A673 (cell line): ENCODE measurements around the gene DPEP3. TPM values are rescaled to one million over a fixed set of nuclear protein-coding genes. Genes with fewer than 3 reads are reported as not detected.
"Not testable (repeated sequence)": the region's sequence is repeated elsewhere in the genome, so short reads cannot be mapped to it uniquely, and the experiment has no call there.

Experiments used
- BruUV-seq: library from RNA; stranded (reverse); fragments of 400-500 nt; replicated peaks from 2 replicates; lab custom pipeline; 2021; lab: Mats Ljungman, UMichigan
- CTCF ChIA-PET: fragments of 300-600 bp; sonication (Branson Sonifier 250); formaldehyde crosslinking; loops from one replicate; lab custom pipeline; 2022; ENCODE audit warnings: antibody characterized with exemption; lab: Charles Lee
- POLR2A ChIA-PET: fragments of 300-600 bp; sonication (Branson Sonifier 250); formaldehyde crosslinking; loops from one replicate; lab custom pipeline; 2022; ENCODE audit warnings: antibody characterized with exemption; ENCODE audit not compliant: low non-redundant PET; lab: Charles Lee
- DNase-seq: peaks from one replicate; pipeline ENCODE4 v3.0.0-alpha.2; 2015; ENCODE audit warnings: low spot score
- H3K27ac ChIP-seq: fragments of 200-600 bp; sonication (generic); 2 replicates; pipeline ENCODE4 v1.5.1; 2016; ENCODE audit warnings: mixed run types, low read depth, mild to moderate bottlenecking, mixed read lengths, antibody characterized with exemption, low read length; ENCODE audit not compliant: poor library complexity, severe bottlenecking
- H3K27me3 ChIP-seq: fragments of 200-600 bp; sonication (generic); replicated peaks from 2 replicates; pipeline ENCODE4 v1.6.1; 2017; ENCODE audit warnings: mixed run types, low read depth, mild to moderate bottlenecking, mixed read lengths, antibody characterized with exemption, low read length; ENCODE audit not compliant: insufficient read depth, poor library complexity
- H3K36me3 ChIP-seq: fragments of 200-600 bp; sonication (generic); 2 replicates; pipeline ENCODE4 v1.6.1; 2016; ENCODE audit warnings: mixed run types, mild to moderate bottlenecking, mixed read lengths, antibody characterized with exemption, low read length; ENCODE audit not compliant: insufficient read depth, poor library complexity, severe bottlenecking
- H3K4me1 ChIP-seq: fragments of 200-600 bp; sonication (generic); 2 replicates; pipeline ENCODE4 v1.6.1; 2017; ENCODE audit warnings: mixed run types, mild to moderate bottlenecking, mixed read lengths, antibody characterized with exemption, low read length; ENCODE audit not compliant: insufficient read depth, poor library complexity, severe bottlenecking
- H3K4me3 ChIP-seq: fragments of 200-600 bp; sonication (generic); 2 replicates; pipeline ENCODE4 v1.5.1; 2016; ENCODE audit warnings: low read depth, mixed run types, mild to moderate bottlenecking, mixed read lengths, low read length; ENCODE audit not compliant: poor library complexity, severe bottlenecking
- H3K9me3 ChIP-seq: fragments of 200-600 bp; sonication (generic); 2 replicates; pipeline ENCODE4 v1.6.1; 2016; ENCODE audit warnings: mixed run types, low read depth, mild to moderate bottlenecking, mixed read lengths, antibody characterized with exemption, low read length; ENCODE audit not compliant: poor library complexity, severe bottlenecking
- EZH2 ChIP-seq: fragments of 200-600 bp; sonication (generic); IDR thresholded peaks from 2 replicates; pipeline ENCODE4 v1.6.1; 2017; ENCODE audit warnings: borderline replicate concordance, low read depth, mild to moderate bottlenecking, mixed read lengths, antibody characterized with exemption, low read length; ENCODE audit not compliant: poor library complexity, severe bottlenecking
- intact Hi-C: fragments of 100-400 bp; cut with micrococcal nuclease; formaldehyde crosslinking; loops from one replicate; pipeline ENCODE4 v1.10.0; 2022; ENCODE audit not compliant: unreplicated experiment
- total RNA-seq: library from RNA; stranded (reverse); gene quantifications from 2 replicates; pipeline ENCODE4 v1.2.3, GENCODE V29; 2021
- TF ChIP-seq, protein P1 (sequence below): fragments of 300-800, 200-600 bp; sonication (generic); conservative IDR thresholded peaks from 2 replicates; pipeline ENCODE4 v1.5.1; 2017; ENCODE audit warnings: low read depth, mild to moderate bottlenecking, antibody characterized with exemption, low read length, moderate library complexity, mixed read lengths

Gene DPEP3
- total RNA-seq, 1 experiment from 2014 or later: not detected

GRCh38 chr16:67996666-67997065 is 16.4 kb upstream of the DPEP3 start:
- Histone ChIP-seq H3K27ac (no peak overlapping the region), H3K4me3 (no peak overlapping the region), H3K4me1 (peaks cover 5% of the 10 kb centered on the region), H3K9me3 (no peaks in the 10 kb centered on the region), H3K27me3 (no peaks in the 10 kb centered on the region), H3K36me3 (no peaks in the 10 kb centered on the region)
- intact Hi-C loops: no loop called here
- DNase-seq: no peak
- TF ChIP-seq EZH2: no peak
- BruUV-seq: no TSS peak
- POLR2A ChIA-PET: no interaction called here
- CTCF ChIA-PET: no interaction called here

DNA sequence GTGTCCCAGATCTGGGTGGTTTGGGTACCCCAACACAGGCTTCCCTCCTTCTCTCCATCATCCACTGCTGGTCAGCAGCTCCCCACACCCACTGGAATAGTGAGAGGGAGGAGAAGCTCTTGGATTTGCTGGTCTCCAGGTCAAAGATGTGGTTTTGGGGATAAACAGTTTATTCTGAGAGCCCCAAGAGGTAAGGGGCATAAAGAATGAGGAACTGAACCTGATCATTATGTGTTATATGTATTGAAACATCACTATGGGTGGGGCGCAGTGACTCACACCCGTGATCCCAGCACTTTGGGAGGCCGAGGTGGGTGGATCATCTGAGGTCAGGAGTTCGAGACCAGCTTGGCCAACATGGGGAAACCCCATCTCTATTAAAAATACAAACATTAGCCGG is 15.1 kb upstream of the DPEP3 start:
- ChIA-PET CTCF (no interaction called here), POLR2A (no interaction called here)
- no peak for DNase-seq
- no TSS peak for BruUV-seq
- H3K27me3 ChIP-seq: no peaks in the 10 kb centered on the region
- intact Hi-C loops: no loop called here
- H3K27ac ChIP-seq: no peak overlapping the region
- H3K4me1 ChIP-seq: peaks cover 5% of the 10 kb centered on the region
- H3K36me3 ChIP-seq: no peaks in the 10 kb centered on the region
- H3K9me3 ChIP-seq: no peaks in the 10 kb centered on the region
- TF ChIP-seq, protein P1, sequence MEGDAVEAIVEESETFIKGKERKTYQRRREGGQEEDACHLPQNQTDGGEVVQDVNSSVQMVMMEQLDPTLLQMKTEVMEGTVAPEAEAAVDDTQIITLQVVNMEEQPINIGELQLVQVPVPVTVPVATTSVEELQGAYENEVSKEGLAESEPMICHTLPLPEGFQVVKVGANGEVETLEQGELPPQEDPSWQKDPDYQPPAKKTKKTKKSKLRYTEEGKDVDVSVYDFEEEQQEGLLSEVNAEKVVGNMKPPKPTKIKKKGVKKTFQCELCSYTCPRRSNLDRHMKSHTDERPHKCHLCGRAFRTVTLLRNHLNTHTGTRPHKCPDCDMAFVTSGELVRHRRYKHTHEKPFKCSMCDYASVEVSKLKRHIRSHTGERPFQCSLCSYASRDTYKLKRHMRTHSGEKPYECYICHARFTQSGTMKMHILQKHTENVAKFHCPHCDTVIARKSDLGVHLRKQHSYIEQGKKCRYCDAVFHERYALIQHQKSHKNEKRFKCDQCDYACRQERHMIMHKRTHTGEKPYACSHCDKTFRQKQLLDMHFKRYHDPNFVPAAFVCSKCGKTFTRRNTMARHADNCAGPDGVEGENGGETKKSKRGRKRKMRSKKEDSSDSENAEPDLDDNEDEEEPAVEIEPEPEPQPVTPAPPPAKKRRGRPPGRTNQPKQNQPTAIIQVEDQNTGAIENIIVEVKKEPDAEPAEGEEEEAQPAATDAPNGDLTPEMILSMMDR: no peak
- no peak for TF ChIP-seq EZH2
- H3K4me3 ChIP-seq: no peak overlapping the region

- H3K9me3 ChIP-seq, H3K27ac ChIP-seq, BruUV-seq, DNase-seq, H3K4me1 ChIP-seq, POLR2A ChIA-PET, H3K4me3 ChIP-seq, H3K27me3 ChIP-seq, intact Hi-C loops, H3K36me3 ChIP-seq: not testable (repeated sequence)
- CTCF ChIA-PET: interaction anchor here (0.6 to 1.4 kb wide), 2 partner anchors 47 to 362 kb away, joined by 3 to 4 read pairs; no protein-coding TSS in a partner anchor
Observed at GRCh38 chr16:67994040-67994408, 13.7 kb upstream of the DPEP3 start.

DNA sequence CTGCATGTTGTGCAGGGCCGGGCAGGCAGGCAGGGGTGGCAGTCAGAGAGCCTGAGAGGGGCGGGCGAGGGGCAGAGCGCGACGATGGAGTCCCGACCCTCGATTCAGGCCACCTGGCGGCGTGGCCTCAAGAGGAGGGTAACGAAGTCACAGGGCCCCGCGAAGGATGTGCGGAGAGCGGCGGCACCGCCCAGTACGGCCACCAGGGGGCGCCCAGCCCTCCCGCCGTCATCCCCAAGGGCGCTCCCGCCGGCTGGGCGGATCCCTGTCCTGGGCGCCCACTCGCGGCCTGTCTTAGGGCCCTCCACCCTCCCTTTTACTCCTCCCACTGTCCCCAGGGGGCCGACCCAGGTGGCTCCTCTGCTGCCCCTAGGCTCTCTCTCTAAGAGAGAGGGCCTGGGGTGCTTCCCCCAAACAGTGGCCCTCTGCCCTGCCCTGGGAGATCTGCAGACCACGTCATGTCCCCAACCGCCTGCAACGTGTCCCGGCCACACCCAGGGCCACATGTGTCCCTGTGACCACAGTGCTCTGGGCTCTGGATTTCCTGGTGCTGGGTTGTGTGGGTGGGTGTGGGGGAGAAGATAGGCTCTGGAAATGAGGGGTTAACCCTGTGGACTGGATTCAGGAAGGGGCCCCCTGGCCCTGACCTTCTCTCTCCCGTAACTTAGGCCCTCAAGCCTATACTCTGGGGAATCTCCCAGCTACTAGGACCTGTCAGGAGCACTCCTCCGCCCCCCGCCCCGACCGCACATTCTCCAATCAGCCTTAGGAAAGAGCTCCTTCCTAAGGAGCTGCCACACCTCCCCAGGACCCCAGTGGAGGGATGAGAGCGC is 13.1 kb upstream of the DPEP3 start:
- CTCF ChIA-PET: interaction anchor here (0.6 to 1.4 kb wide), 2 partner anchors 47 to 361 kb away, joined by 3 to 4 read pairs; no protein-coding TSS in a partner anchor
- intact Hi-C loops: loop anchor here (1.0 kb wide), 2 partner anchors 47 to 236 kb away; no protein-coding TSS in a partner anchor

More for the DNA sequence above, 13.1 kb upstream of the DPEP3 start:
- BruUV-seq: no TSS peak
- H3K4me3 ChIP-seq: no peak overlapping the region
- no peaks in the 10 kb centered on the region for H3K36me3 ChIP-seq
- H3K27me3 ChIP-seq: no peaks in the 10 kb centered on the region
- peaks cover 5% of the 10 kb centered on the region for H3K4me1 ChIP-seq
- TF ChIP-seq EZH2: no peak
- TF ChIP-seq, protein P1: peak; percentile 98
- peak; percentile 82 for DNase-seq
- no peaks in the 10 kb centered on the region for H3K9me3 ChIP-seq
- no peak overlapping the region for H3K27ac ChIP-seq
- POLR2A ChIA-PET: no interaction called here
